ENCODE measurements around the gene NFASC.

DNA sequence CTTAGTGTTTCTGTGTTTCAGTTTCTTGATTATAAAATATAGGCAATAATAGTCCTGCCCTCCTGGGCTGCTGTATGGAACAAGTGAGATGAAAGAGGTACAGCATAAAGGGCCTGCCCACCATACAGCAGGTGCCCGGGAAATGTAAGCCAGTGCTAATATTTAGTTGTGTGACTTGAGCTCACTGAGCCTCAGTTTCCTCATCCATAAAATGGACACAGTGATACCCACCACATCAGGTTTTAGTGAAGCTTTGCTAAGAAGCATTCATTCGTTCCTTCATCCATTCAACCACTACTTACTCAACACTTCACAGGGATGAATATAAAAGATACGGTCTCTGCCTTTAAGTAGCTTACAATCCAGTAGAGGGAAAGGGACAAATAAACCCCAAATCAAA lies 192.2 kb downstream of the NFASC start:
- TF ChIP-seq, protein P1, sequence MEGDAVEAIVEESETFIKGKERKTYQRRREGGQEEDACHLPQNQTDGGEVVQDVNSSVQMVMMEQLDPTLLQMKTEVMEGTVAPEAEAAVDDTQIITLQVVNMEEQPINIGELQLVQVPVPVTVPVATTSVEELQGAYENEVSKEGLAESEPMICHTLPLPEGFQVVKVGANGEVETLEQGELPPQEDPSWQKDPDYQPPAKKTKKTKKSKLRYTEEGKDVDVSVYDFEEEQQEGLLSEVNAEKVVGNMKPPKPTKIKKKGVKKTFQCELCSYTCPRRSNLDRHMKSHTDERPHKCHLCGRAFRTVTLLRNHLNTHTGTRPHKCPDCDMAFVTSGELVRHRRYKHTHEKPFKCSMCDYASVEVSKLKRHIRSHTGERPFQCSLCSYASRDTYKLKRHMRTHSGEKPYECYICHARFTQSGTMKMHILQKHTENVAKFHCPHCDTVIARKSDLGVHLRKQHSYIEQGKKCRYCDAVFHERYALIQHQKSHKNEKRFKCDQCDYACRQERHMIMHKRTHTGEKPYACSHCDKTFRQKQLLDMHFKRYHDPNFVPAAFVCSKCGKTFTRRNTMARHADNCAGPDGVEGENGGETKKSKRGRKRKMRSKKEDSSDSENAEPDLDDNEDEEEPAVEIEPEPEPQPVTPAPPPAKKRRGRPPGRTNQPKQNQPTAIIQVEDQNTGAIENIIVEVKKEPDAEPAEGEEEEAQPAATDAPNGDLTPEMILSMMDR (IDR thresholded peaks at IDR 0.05; ENCODE audit: insufficient read depth, low read length, poor library complexity, severe bottlenecking) = no peak
- no peak for TF ChIP-seq EZH2phosphoT487 (conservative IDR thresholded peaks at IDR 0.05; ENCODE audit: low read length)

Measured in SU-DHL-6 (cell line).